Neutrophil (primary cell): ENCODE results near the gene DHPS.
"Not testable (repeated sequence)": the region's sequence is repeated elsewhere in the genome, so short reads cannot be mapped to it uniquely, and the experiment has no call there.

Source experiments
- H3K27ac ChIP-seq: fragments of 200-600 bp; sonication (generic); 2 replicates; pipeline ENCODE4 v1.5.1; 2016; ENCODE audit warnings: mild to moderate bottlenecking, moderate library complexity
- H3K27me3 ChIP-seq: fragments of 200-600 bp; sonication (generic); 2 replicates; pipeline ENCODE4 v1.6.0; 2016; ENCODE audit warnings: mild to moderate bottlenecking
- H3K36me3 ChIP-seq: fragments of 200-600 bp; sonication (generic); 2 replicates; pipeline ENCODE4 v1.5.1; 2017
- H3K4me1 ChIP-seq, 2 experiments: fragments of 200-600 bp in 1 of 2; sonication (generic) in 1 of 2; 1 replicate in 1 of 2; 2 replicates in 1 of 2; pipeline versions ENCODE4 v1.5.1 to v1.6.1; 2013 to 2016; ENCODE audit warnings: low read depth in 1 of 2, low read length in 1 of 2, mild to moderate bottlenecking in 1 of 2, moderate library complexity in 1 of 2; ENCODE audit not compliant: control insufficient read depth in 1 of 2, insufficient read depth in 1 of 2
- H3K4me3 ChIP-seq, 2 experiments: fragments of 200-600 bp in 1 of 2; sonication (generic) in 1 of 2; 1 replicate in 1 of 2; 2 replicates in 1 of 2; pipeline ENCODE4 v1.5.1; 2013 to 2016; ENCODE audit warnings: low read depth in 1 of 2, low read length in 1 of 2, mild to moderate bottlenecking in 1 of 2, moderate library complexity in 1 of 2
- H3K9me3 ChIP-seq: fragments of 200-600 bp; sonication (generic); 2 replicates; pipeline ENCODE4 v1.5.1; 2016
- TF ChIP-seq, protein P1 (sequence below): fragments of 200-600 bp; sonication (generic); IDR thresholded peaks from 2 replicates; pipeline ENCODE4 v1.5.1; 2016; ENCODE audit warnings: antibody characterized with exemption

The DHPS gene

GRCh38 chr19:12701596-12702282, 20.1 kb upstream of the DHPS start:
- no peak overlapping the region for H3K4me3 ChIP-seq
- TF ChIP-seq, protein P1, sequence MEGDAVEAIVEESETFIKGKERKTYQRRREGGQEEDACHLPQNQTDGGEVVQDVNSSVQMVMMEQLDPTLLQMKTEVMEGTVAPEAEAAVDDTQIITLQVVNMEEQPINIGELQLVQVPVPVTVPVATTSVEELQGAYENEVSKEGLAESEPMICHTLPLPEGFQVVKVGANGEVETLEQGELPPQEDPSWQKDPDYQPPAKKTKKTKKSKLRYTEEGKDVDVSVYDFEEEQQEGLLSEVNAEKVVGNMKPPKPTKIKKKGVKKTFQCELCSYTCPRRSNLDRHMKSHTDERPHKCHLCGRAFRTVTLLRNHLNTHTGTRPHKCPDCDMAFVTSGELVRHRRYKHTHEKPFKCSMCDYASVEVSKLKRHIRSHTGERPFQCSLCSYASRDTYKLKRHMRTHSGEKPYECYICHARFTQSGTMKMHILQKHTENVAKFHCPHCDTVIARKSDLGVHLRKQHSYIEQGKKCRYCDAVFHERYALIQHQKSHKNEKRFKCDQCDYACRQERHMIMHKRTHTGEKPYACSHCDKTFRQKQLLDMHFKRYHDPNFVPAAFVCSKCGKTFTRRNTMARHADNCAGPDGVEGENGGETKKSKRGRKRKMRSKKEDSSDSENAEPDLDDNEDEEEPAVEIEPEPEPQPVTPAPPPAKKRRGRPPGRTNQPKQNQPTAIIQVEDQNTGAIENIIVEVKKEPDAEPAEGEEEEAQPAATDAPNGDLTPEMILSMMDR: no peak
- no peaks in the 10 kb centered on the region for H3K9me3 ChIP-seq
- H3K4me1 ChIP-seq: peaks cover 6 to 7% of the 10 kb centered on the region in 2 experiments
- H3K36me3 ChIP-seq: peaks cover 69% of the 10 kb centered on the region
- no peaks in the 10 kb centered on the region for H3K27me3 ChIP-seq
- no peak overlapping the region for H3K27ac ChIP-seq

DNA sequence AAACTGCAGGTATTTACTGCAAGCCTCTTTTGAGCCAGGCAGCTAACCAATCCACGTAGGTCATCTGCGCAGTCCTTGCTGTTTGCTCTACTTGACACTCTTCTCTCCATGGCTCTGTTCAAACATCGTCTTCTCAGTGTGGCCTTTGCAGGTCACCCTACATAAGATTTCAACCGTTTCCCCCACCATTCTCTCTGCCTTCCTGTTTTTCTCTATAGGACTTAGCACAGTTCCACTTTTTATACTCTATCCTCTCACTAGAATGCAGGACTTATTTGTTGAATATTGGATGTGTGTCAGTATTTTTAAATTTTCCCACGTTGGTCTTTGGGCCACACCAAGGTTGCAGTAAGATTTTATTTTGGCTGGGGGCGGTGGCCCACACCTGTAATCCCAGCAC, 16.5 kb upstream of the DHPS start:
- H3K9me3 ChIP-seq: no peaks in the 10 kb centered on the region
- H3K4me1 ChIP-seq: peaks cover 13 to 16% of the 10 kb centered on the region in 2 experiments
- no peaks in the 10 kb centered on the region for H3K27me3 ChIP-seq
- peak overlapping the region; percentile 25 for H3K27ac ChIP-seq
- TF ChIP-seq, protein P1: no peak
- H3K36me3 ChIP-seq: peaks cover 33% of the 10 kb centered on the region
- H3K4me3 ChIP-seq: no peak overlapping the region

GRCh38 chr19:12697425-12697824, 15.7 kb upstream of the DHPS start:
- Histone ChIP-seq H3K27ac (peak overlapping the region; percentile 89), H3K36me3 (peaks cover 26% of the 10 kb centered on the region), H3K4me1 (peaks cover 13 to 16% of the 10 kb centered on the region in 2 experiments), H3K4me3 (peak overlapping the region; percentile 82 to 92)
- not testable (repeated sequence) for H3K9me3 ChIP-seq, H3K27me3 ChIP-seq

DNA sequence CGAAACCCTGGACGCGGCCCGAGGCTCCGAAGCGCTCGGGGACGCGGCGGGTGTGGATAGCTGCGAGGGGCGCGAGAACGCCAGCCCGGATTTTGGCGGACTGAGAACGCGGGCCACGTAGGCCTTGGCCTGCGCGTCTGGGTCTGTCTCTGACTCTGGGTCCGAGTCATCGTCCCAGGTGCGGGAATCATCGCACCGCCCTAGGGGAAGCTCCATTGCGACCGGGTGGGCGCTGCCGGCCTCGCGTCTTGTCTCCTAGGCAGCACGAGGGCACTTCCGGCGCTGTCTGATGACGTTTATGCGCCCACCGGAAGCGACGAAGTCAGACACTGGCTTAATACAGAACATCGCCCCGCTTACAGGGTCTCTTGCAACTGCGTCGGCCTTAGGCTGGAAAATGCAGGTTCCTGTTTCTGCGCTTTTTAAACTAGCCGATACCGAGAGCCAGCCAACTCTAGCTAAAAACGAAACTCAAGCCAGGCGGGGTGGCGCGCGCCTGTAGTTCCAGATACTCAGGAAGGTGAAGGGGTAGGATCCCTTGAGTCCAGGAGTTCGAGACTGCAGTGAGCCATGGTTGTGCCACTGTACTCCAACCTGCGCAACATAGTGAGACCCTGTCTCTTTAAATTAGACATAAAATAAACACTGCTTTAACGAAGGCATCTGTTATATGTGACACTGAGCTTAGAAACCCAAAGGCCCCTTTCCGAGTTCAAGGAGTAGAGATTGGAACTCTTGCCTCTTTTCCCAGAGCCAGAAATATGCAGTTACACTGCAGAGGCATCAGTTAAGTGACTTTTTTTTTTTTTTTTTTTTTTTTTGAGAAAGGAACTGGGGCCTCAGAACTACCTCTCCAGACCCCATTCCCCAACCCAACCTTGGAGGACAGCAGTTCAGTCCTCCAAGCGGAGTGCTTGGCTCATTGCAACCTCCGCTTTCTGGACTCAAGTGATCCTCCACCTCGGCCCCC, 15.0 kb upstream of the DHPS start, which contains the start of gene FBXW9:
TSS of gene FBXW9 (minus strand) at position 266 of the 970 bp plus-strand sequence. CDS start at position 216, 50 bp downstream.
- H3K27me3 ChIP-seq: no peaks in the 10 kb centered on the region
- no peaks in the 10 kb centered on the region for H3K9me3 ChIP-seq
- H3K36me3 ChIP-seq: peaks cover 18% of the 10 kb centered on the region
- H3K4me3 ChIP-seq: peak within 1 kb of the TSS; percentile 82 to 92
- peaks cover 13 to 16% of the 10 kb centered on the region in 2 experiments for H3K4me1 ChIP-seq
- TF ChIP-seq, protein P1: no peak
- peak within 1 kb of the TSS; percentile 89 for H3K27ac ChIP-seq

GRCh38 chr19:12695997-12696365, 14.3 kb upstream of the DHPS start:
- Histone ChIP-seq H3K9me3 (no peaks in the 10 kb centered on the region), H3K27ac (peak overlapping the region; percentile 89), H3K27me3 (no peaks in the 10 kb centered on the region), H3K36me3 (peaks cover 11% of the 10 kb centered on the region), H3K4me1 (peaks cover 13 to 16% of the 10 kb centered on the region in 2 experiments), H3K4me3 (peak overlapping the region; percentile 82 to 92)
- TF ChIP-seq, protein P1: no peak
